CD14-positive monocyte (primary cell): Measurements from ENCODE around the gene PDLIM4. TPM values are rescaled to one million over a fixed set of nuclear protein-coding genes. Genes with fewer than 3 reads are reported as not detected.

Source experiments
- DNase-seq, 3 donors: peaks; one replicate each; pipeline ENCODE4 v3.0.0-alpha.2; 2011 to 2022
- H2AFZ ChIP-seq: 2 replicates; pipeline ENCODE4 v1.6.0; 2012; ENCODE audit warnings: mild to moderate bottlenecking, low read depth, low read length, inconsistent platforms; ENCODE audit not compliant: insufficient read depth, poor library complexity, severe bottlenecking
- H3K27ac ChIP-seq, 2 donors: 1 replicate in 1 of 2; 2 replicates in 1 of 2; pipeline ENCODE4 v1.5.1; 2012 to 2013; ENCODE audit warnings: low read length in 2 of 2, control low read depth in 1 of 2, inconsistent platforms in 1 of 2, low read depth in 1 of 2, mild to moderate bottlenecking in 1 of 2
- H3K27me3 ChIP-seq, 2 donors: one replicate each; pipeline versions ENCODE4 v1.6.0 to v1.6.1; 2011 to 2013; ENCODE audit warnings: low read length in 2 of 2; ENCODE audit not compliant: control insufficient read depth in 2 of 2, insufficient read depth in 2 of 2
- H3K36me3 ChIP-seq, 2 donors: replicated peaks in 1 of 2; 1 replicate in 1 of 2; 2 replicates in 1 of 2; pipeline versions ENCODE4 v1.5.1 to v1.6.1; 2012 to 2013; ENCODE audit warnings: low read length in 2 of 2, control low read depth in 1 of 2, inconsistent platforms in 1 of 2, mild to moderate bottlenecking in 1 of 2; ENCODE audit not compliant: insufficient read depth in 2 of 2, control insufficient read depth in 1 of 2
- H3K4me1 ChIP-seq, 2 donors: 1 replicate in 1 of 2; 2 replicates in 1 of 2; pipeline versions ENCODE4 v1.5.1 to v1.6.1; 2012 to 2013; ENCODE audit warnings: low read length in 2 of 2, control low read depth in 1 of 2, inconsistent platforms in 1 of 2, mild to moderate bottlenecking in 1 of 2, moderate library complexity in 1 of 2; ENCODE audit not compliant: insufficient read depth in 2 of 2, control insufficient read depth in 1 of 2
- H3K4me2 ChIP-seq: replicated peaks from 2 replicates; pipeline ENCODE3; 2012; ENCODE audit warnings: low read length, moderate library complexity, mild to moderate bottlenecking; ENCODE audit not compliant: poor library complexity, severe bottlenecking; ENCODE audit errors: extremely low read depth
- H3K4me3 ChIP-seq, 3 experiments: fragments of 200-600 bp in 1 of 3; sonication (generic) in 1 of 3; replicated peaks in 1 of 3; 1 replicate in 2 of 3; 2 replicates in 1 of 3; pipeline ENCODE4 v1.5.1; 2011 to 2013; ENCODE audit warnings: low read length in 3 of 3, mild to moderate bottlenecking in 3 of 3, control low read depth in 2 of 3, low read depth in 2 of 3, inconsistent platforms in 1 of 3, moderate library complexity in 1 of 3
- H3K79me2 ChIP-seq: 2 replicates; pipeline ENCODE4 v1.6.0; 2012; ENCODE audit warnings: mild to moderate bottlenecking, control low read depth, inconsistent platforms, low read length, moderate library complexity; ENCODE audit not compliant: insufficient read depth
- H3K9ac ChIP-seq: 2 replicates; pipeline ENCODE4 v1.6.0; 2017; ENCODE audit warnings: low read length, mild to moderate bottlenecking; ENCODE audit not compliant: insufficient read depth, poor library complexity, severe bottlenecking
- H3K9me3 ChIP-seq, 2 donors: replicated peaks in 1 of 2; 1 replicate in 1 of 2; 2 replicates in 1 of 2; pipeline versions ENCODE4 v1.5.1 to v1.6.1; 2012 to 2013; ENCODE audit warnings: low read length in 2 of 2, control low read depth in 1 of 2; ENCODE audit not compliant: control insufficient read depth in 1 of 2, insufficient read depth in 1 of 2
- H4K20me1 ChIP-seq: 2 replicates; pipeline ENCODE4 v1.6.0; 2012; ENCODE audit warnings: mild to moderate bottlenecking, low read length, control low read depth, moderate library complexity; ENCODE audit not compliant: insufficient read depth
- H3K27ac Mint-ChIP-seq, 7 donors: one replicate each; pipeline ENCODE4 v1.8.0; 2020; ENCODE audit warnings: mild to moderate bottlenecking in 7 of 7, mixed read lengths in 7 of 7, moderate library complexity in 6 of 7, inconsistent platforms in 2 of 7
- H3K27me3 Mint-ChIP-seq, 3 donors: one replicate each; pipeline ENCODE4 v1.8.0; 2021 to 2022; ENCODE audit warnings: low read depth in 3 of 3, mild to moderate bottlenecking in 3 of 3, mixed read lengths in 3 of 3, moderate library complexity in 3 of 3, inconsistent platforms in 1 of 3
- H3K36me3 Mint-ChIP-seq, 2 donors: one replicate each; pipeline ENCODE4 v1.8.0; 2020; ENCODE audit warnings: mixed read lengths in 2 of 2, inconsistent platforms in 1 of 2, mild to moderate bottlenecking in 1 of 2
- H3K4me1 Mint-ChIP-seq: one replicate; pipeline ENCODE4 v1.8.0; 2020; ENCODE audit warnings: mild to moderate bottlenecking, mixed read lengths
- H3K4me3 Mint-ChIP-seq, 2 donors: one replicate each; pipeline ENCODE4 v1.8.0; 2020; ENCODE audit warnings: mild to moderate bottlenecking in 2 of 2, mixed read lengths in 2 of 2, moderate library complexity in 1 of 2
- H3K9me3 Mint-ChIP-seq, 7 donors: one replicate each; pipeline ENCODE4 v1.8.0; 2020 to 2022; ENCODE audit warnings: mixed read lengths in 7 of 7, mild to moderate bottlenecking in 6 of 7, moderate library complexity in 6 of 7, inconsistent platforms in 2 of 7
- WGBS: methylation state at CpG from one replicate; pipeline ENCODE4 v1.1.5; 2013; ENCODE audit warnings: missing lambda C conversion rate; ENCODE audit not compliant: insufficient coverage; 5-methylcytosine and 5-hydroxymethylcytosine counted together
- intact Hi-C, 2 donors: fragments of 100-400 bp; cut with micrococcal nuclease; formaldehyde crosslinking; loops; one replicate each; pipeline versions ENCODE4 v1.15.0 to v1.15.1; 2023
- polyA plus RNA-seq, 3 donors: library from polyadenylated mRNA; depleted of rRNA in 1 of 3; unstranded in 2 of 3; stranded (reverse) in 1 of 3; fragments of 300-500 nt in 2 of 3; fragments of >200 nt in 1 of 3; fragmentation: Illumina TruSeq in 2 of 3; gene quantifications; 1 replicate in 2 of 3; 2 replicates in 1 of 3; pipeline ENCODE4 v1.2.3, GENCODE V29; 2012 to 2021
- TF ChIP-seq, protein P1 (sequence below): fragments of 200-600 bp; IDR thresholded peaks from one replicate; pipeline ENCODE4 v1.8.0; 2022; ENCODE audit warnings: antibody characterized with exemption, mild to moderate bottlenecking

Gene PDLIM4
- polyA plus RNA-seq, 3 donors = not detected

DNA sequence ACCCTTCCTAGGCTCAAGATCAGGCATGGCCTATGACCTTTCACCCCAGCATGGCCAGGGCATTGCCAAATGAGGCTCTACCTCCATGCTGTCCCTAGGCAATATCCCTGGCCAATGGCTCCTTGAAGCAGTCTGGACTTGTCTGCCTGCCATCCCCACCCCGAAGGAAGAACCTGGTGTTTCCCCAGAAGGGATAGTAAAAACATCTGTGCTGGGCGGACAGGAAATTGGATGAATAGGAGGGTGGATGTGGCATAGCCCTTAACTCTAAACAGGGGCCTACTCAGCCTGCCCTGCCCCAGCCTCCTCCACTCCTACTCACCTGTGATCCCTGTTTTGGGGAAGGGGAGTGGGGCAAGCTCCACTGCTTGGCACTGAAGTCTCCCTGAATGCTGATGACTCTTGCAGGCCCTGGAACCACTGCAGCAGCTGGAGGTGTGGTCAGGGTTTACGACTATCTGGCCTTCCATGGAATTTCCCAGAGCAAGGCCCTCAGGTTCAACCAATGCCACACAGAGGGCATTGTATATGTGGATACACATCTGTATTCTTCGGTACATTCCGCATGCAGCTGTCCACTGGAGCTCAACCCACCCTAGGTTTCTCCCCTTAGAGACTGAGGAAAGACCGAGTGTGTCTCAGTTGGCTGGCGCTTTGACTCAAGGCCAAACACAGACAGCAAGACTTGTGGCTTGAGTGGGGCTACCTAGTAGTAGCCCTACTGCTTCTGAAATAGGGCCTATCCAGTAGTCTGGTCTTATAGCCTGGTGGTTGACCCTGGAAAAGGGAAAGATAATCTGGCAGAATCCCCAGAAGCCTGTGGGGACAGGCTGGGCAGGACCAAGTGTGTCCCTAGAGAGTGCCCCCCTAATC lies 23.4 kb upstream of the PDLIM4 start:
- Histone ChIP-seq H3K4me1 (no peaks in the 10 kb centered on the region), H3K27me3 (peaks cover 0 to 4% of the 10 kb centered on the region in 2 donors), H2AFZ (no peak overlapping the region), H3K4me2 (no peak overlapping the region), H3K9me3 (no peaks in the 10 kb centered on the region), H3K4me3 (no peak overlapping the region), H4K20me1 (no peaks in the 10 kb centered on the region), H3K36me3 (no peaks in the 10 kb centered on the region), H3K79me2 (no peaks in the 10 kb centered on the region), H3K27ac (no peak overlapping the region), H3K9ac (no peak overlapping the region)
- Mint-ChIP-seq H3K36me3 (no peaks in the 10 kb centered on the region), H3K4me3 (no peak overlapping the region), H3K27me3 (peaks cover 11 to 16% (median 15%) of the 10 kb centered on the region in 3 donors), H3K9me3 (peaks cover 0 to under 1% (median 0%) of the 10 kb centered on the region in 7 donors), H3K27ac (no peak overlapping the region), H3K4me1 (peaks cover 9% of the 10 kb centered on the region)
- DNase-seq = no peak
- TF ChIP-seq, protein P1, sequence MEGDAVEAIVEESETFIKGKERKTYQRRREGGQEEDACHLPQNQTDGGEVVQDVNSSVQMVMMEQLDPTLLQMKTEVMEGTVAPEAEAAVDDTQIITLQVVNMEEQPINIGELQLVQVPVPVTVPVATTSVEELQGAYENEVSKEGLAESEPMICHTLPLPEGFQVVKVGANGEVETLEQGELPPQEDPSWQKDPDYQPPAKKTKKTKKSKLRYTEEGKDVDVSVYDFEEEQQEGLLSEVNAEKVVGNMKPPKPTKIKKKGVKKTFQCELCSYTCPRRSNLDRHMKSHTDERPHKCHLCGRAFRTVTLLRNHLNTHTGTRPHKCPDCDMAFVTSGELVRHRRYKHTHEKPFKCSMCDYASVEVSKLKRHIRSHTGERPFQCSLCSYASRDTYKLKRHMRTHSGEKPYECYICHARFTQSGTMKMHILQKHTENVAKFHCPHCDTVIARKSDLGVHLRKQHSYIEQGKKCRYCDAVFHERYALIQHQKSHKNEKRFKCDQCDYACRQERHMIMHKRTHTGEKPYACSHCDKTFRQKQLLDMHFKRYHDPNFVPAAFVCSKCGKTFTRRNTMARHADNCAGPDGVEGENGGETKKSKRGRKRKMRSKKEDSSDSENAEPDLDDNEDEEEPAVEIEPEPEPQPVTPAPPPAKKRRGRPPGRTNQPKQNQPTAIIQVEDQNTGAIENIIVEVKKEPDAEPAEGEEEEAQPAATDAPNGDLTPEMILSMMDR = no peak
- intact Hi-C loops = no loop called here
- WGBS = 95% methylated on average over 4 of the region's 7 CpGs

DNA sequence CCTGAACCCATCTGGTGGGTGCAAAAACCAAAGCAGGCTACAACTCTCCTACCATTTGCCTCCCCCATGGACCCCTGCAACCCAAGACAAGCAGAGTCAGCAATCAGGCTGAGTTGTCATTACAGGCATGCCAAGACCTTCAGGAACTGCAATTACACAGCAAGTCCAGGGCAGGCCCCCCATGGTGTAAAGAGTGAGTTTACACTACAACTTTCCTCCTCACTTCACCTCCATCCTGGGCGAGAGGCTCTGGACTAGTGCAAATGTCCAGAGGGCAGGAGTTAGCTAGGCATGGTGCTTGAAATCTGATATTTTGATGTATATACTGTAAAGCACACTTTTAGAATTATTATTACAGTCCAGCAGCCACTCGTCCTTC lies 22.8 kb upstream of the PDLIM4 start:
- H3K36me3 Mint-ChIP-seq = no peaks in the 10 kb centered on the region
- peaks cover 7 to 10% (median 9%) of the 10 kb centered on the region in 3 donors for H3K27me3 Mint-ChIP-seq
- no peaks in the 10 kb centered on the region for H3K36me3 ChIP-seq
- no CpG with 5 or more reads among the region's 2 CpGs for WGBS
- TF ChIP-seq, protein P1 = no peak
- H3K9me3 Mint-ChIP-seq = no peaks in the 10 kb centered on the region
- H3K9me3 ChIP-seq = no peaks in the 10 kb centered on the region
- H3K27ac ChIP-seq = no peak overlapping the region
- H3K27ac Mint-ChIP-seq = no peak overlapping the region
- no peaks in the 10 kb centered on the region for H3K27me3 ChIP-seq
- H3K4me2 ChIP-seq = no peak overlapping the region
- H3K4me1 Mint-ChIP-seq = peaks cover 4% of the 10 kb centered on the region
- H2AFZ ChIP-seq = no peak overlapping the region
- H4K20me1 ChIP-seq = no peaks in the 10 kb centered on the region
- H3K9ac ChIP-seq = no peak overlapping the region
- H3K4me3 ChIP-seq = no peak overlapping the region
- DNase-seq = no peak
- H3K4me1 ChIP-seq = no peaks in the 10 kb centered on the region
- intact Hi-C loops = no loop called here
- H3K4me3 Mint-ChIP-seq = no peak overlapping the region
- H3K79me2 ChIP-seq = no peaks in the 10 kb centered on the region
